Measurements from ENCODE around the gene EEF2K.

The EEF2K gene

DNA sequence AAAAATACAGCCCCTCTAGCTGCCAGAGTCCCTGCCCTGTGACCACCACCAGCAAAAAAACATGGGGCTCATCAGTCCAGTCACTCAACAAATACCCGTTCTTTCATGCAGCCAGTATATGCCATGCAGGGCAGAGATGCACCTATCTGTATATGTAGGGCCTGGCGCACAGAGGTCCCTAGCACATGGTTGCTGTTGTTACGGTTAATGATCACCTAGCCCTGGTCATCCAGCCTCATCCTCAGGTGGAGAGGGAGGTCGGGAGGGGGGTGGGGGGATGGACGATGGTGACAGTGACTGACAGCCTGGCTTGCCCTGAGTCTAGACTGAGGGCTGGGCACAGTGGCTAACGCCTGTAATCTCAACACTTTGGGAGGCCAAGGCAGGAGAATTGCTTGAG, 42.3 kb upstream of the EEF2K start:
- Histone ChIP-seq H3K36me3 (replicated peaks in 1 of 2; ENCODE audit: control insufficient read depth in 2 of 2, insufficient read depth in 2 of 2, low read length in 2 of 2) (no peaks in the 10 kb centered on the region), H3K27ac (replicated peaks; ENCODE audit: low read length) (no peak overlapping the region), H2BK120ac (ENCODE audit: low read depth, low read length) (no peak overlapping the region), H4K91ac (ENCODE audit: low read depth, low read length, poor library complexity) (no peak overlapping the region), H3K23ac (ENCODE audit: low read depth, low read length, poor library complexity) (no peak overlapping the region), H3K4me2 (ENCODE audit: insufficient read depth, low read length, poor library complexity, severe bottlenecking) (no peak overlapping the region), H2BK5ac (ENCODE audit: low read length) (no peak overlapping the region), H2AFZ (ENCODE audit: low read length) (no peak overlapping the region), H3K27me3 (ENCODE audit: control insufficient read depth in 3 of 3, insufficient read depth in 3 of 3, low read depth in 1 of 3, low read length in 3 of 3) (peaks cover 0 to 50% (median 19%) of the 10 kb centered on the region in 3 experiments), H4K8ac (ENCODE audit: low read depth, low read length) (no peak overlapping the region), H3K9ac (ENCODE audit: low read depth, low read length, poor library complexity) (no peak overlapping the region), H3K14ac (ENCODE audit: low read length) (no peak overlapping the region), H3K4me3 (ENCODE audit: low read length in 2 of 2) (peak overlapping the region in 1 of 2 donors; percentile 28), H3K79me1 (ENCODE audit: low read depth, low read length) (no peaks in the 10 kb centered on the region), H3K4me1 (ENCODE audit: control insufficient read depth in 2 of 2, insufficient read depth in 1 of 2, low read depth in 1 of 2, low read length in 2 of 2) (peaks cover 0 to 2% of the 10 kb centered on the region in 2 donors), H3K4ac (ENCODE audit: low read length) (no peak overlapping the region), H3K9me3 (replicated peaks in 1 of 2; ENCODE audit: control insufficient read depth in 2 of 2, insufficient read depth in 1 of 2, low read depth in 1 of 2, low read length in 2 of 2) (peaks cover 0 to 2% of the 10 kb centered on the region in 2 donors), H2BK15ac (ENCODE audit: low read length) (no peak overlapping the region), H3K18ac (ENCODE audit: low read length) (no peak overlapping the region), H2BK12ac (ENCODE audit: low read length) (no peak overlapping the region), H2AK5ac (ENCODE audit: low read depth, low read length) (no peak overlapping the region)
- WGBS, 2 donors (ENCODE audit: extremely low coverage in 2 of 2, insufficient read length in 2 of 2, insufficient replicate concordance in 1 of 2): no CpG with 5 or more reads among the region's 6 CpGs
- DNase-seq (ENCODE audit: low spot score): no peak

DNA sequence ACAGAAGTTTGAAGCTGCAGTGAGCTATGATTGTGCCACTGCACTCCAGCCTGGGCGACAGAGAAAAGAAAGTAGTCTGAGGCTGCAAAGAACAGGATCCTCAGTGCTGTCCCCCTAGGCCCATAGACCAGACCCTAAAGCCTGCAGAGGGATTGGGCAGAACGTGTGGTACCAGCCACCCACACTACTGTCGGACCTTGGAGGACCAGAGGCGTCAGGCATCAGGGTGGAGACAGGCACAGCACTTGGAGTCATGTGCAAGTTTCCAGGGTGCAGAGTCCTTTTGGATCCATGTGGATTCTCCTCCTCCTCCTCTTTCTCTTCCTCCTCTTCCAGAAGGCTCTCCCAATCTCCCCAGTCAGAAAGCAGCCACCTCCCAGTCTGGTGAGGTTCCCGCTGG, 41.6 kb upstream of the EEF2K start:
- Histone ChIP-seq H3K27ac (replicated peaks; ENCODE audit: low read length) (no peak overlapping the region), H3K14ac (ENCODE audit: low read length) (no peak overlapping the region), H3K4ac (ENCODE audit: low read length) (no peak overlapping the region), H3K4me2 (ENCODE audit: insufficient read depth, low read length, poor library complexity, severe bottlenecking) (no peak overlapping the region), H3K18ac (ENCODE audit: low read length) (no peak overlapping the region), H3K23ac (ENCODE audit: low read depth, low read length, poor library complexity) (no peak overlapping the region), H3K9ac (ENCODE audit: low read depth, low read length, poor library complexity) (no peak overlapping the region), H4K91ac (ENCODE audit: low read depth, low read length, poor library complexity) (no peak overlapping the region), H3K4me1 (ENCODE audit: control insufficient read depth in 2 of 2, insufficient read depth in 1 of 2, low read depth in 1 of 2, low read length in 2 of 2) (peaks cover 0 to 2% of the 10 kb centered on the region in 2 donors), H2BK5ac (ENCODE audit: low read length) (no peak overlapping the region), H3K27me3 (ENCODE audit: control insufficient read depth in 3 of 3, insufficient read depth in 3 of 3, low read depth in 1 of 3, low read length in 3 of 3) (peaks cover 0 to 50% (median 19%) of the 10 kb centered on the region in 3 experiments), H3K79me1 (ENCODE audit: low read depth, low read length) (no peaks in the 10 kb centered on the region), H4K8ac (ENCODE audit: low read depth, low read length) (no peak overlapping the region), H2BK12ac (ENCODE audit: low read length) (no peak overlapping the region), H2AK5ac (ENCODE audit: low read depth, low read length) (no peak overlapping the region), H2BK15ac (ENCODE audit: low read length) (no peak overlapping the region), H3K9me3 (replicated peaks in 1 of 2; ENCODE audit: control insufficient read depth in 2 of 2, insufficient read depth in 1 of 2, low read depth in 1 of 2, low read length in 2 of 2) (peaks cover 0 to 2% of the 10 kb centered on the region in 2 donors), H2BK120ac (ENCODE audit: low read depth, low read length) (no peak overlapping the region), H2AFZ (ENCODE audit: low read length) (no peak overlapping the region), H3K4me3 (ENCODE audit: low read length in 2 of 2) (no peak overlapping the region), H3K36me3 (replicated peaks in 1 of 2; ENCODE audit: control insufficient read depth in 2 of 2, insufficient read depth in 2 of 2, low read length in 2 of 2) (no peaks in the 10 kb centered on the region)
- no CpG with 5 or more reads among the region's 5 CpGs for WGBS, 2 donors (ENCODE audit: extremely low coverage in 2 of 2, insufficient read length in 2 of 2, insufficient replicate concordance in 1 of 2)
- DNase-seq (ENCODE audit: low spot score): no peak

DNA sequence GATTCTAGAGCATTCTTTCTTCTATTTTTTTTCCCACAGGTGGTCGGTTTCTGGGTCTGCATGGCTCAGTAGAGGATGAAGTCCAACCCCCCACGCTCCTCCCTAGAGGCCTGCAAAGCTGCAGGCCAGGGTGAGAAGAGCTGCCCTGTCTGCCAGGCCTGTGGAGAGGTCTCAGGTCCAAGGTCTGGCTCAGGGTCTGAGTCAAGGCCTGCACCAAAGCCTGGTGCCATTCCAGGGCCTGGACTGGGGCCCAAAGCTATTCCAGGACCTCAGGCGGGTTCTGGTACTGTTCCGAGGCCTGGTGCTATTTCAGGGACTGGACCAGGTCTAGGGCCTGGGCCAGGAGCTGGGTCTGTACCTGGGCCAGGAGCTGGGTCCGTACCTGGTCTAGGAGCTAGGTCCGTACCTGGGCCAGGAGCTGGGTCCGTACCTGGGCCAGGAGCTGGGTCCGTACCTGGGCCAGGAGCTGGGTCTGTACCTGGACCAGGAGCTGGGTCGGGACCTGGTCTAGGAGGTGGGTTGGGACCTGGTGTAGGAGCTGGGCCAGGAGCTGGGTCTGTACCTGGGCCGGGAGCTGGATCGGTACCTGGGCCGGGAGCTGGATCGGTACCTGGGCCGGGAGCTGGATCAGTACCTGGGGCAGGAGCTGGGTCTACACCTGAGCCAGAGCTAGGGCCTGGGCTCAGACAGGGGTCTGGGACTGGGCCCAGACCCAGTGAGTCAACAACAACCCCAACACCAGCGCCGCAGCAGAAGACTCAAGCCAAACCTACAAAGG, 40.4 kb upstream of the EEF2K start:
- Histone ChIP-seq H2AFZ (ENCODE audit: low read length) (no peak overlapping the region), H3K36me3 (replicated peaks in 1 of 2; ENCODE audit: control insufficient read depth in 2 of 2, insufficient read depth in 2 of 2, low read length in 2 of 2) (no peaks in the 10 kb centered on the region), H3K27ac (replicated peaks; ENCODE audit: low read length) (no peak overlapping the region), H2BK15ac (ENCODE audit: low read length) (no peak overlapping the region), H4K8ac (ENCODE audit: low read depth, low read length) (no peak overlapping the region), H3K9me3 (replicated peaks in 1 of 2; ENCODE audit: control insufficient read depth in 2 of 2, insufficient read depth in 1 of 2, low read depth in 1 of 2, low read length in 2 of 2) (peaks cover 0 to 2% of the 10 kb centered on the region in 2 donors), H3K27me3 (ENCODE audit: control insufficient read depth in 3 of 3, insufficient read depth in 3 of 3, low read depth in 1 of 3, low read length in 3 of 3) (peaks cover 0 to 38% (median 17%) of the 10 kb centered on the region in 3 experiments), H3K23ac (ENCODE audit: low read depth, low read length, poor library complexity) (no peak overlapping the region), H2BK5ac (ENCODE audit: low read length) (no peak overlapping the region), H3K4me3 (ENCODE audit: low read length in 2 of 2) (peak overlapping the region in 1 of 2 donors; percentile 50), H3K79me1 (ENCODE audit: low read depth, low read length) (no peaks in the 10 kb centered on the region), H3K14ac (ENCODE audit: low read length) (no peak overlapping the region), H2AK5ac (ENCODE audit: low read depth, low read length) (no peak overlapping the region), H3K4ac (ENCODE audit: low read length) (no peak overlapping the region), H3K9ac (ENCODE audit: low read depth, low read length, poor library complexity) (no peak overlapping the region), H2BK120ac (ENCODE audit: low read depth, low read length) (no peak overlapping the region), H2BK12ac (ENCODE audit: low read length) (no peak overlapping the region), H3K4me2 (ENCODE audit: insufficient read depth, low read length, poor library complexity, severe bottlenecking) (no peak overlapping the region), H3K4me1 (ENCODE audit: control insufficient read depth in 2 of 2, insufficient read depth in 1 of 2, low read depth in 1 of 2, low read length in 2 of 2) (peaks cover 0 to 2% of the 10 kb centered on the region in 2 donors), H4K91ac (ENCODE audit: low read depth, low read length, poor library complexity) (no peak overlapping the region), H3K18ac (ENCODE audit: low read length) (no peak overlapping the region)
- no peak for DNase-seq (ENCODE audit: low spot score)
- WGBS, 2 donors (ENCODE audit: extremely low coverage in 2 of 2, insufficient read length in 2 of 2, insufficient replicate concordance in 1 of 2): no CpG with 5 or more reads among the region's 16 CpGs

DNA sequence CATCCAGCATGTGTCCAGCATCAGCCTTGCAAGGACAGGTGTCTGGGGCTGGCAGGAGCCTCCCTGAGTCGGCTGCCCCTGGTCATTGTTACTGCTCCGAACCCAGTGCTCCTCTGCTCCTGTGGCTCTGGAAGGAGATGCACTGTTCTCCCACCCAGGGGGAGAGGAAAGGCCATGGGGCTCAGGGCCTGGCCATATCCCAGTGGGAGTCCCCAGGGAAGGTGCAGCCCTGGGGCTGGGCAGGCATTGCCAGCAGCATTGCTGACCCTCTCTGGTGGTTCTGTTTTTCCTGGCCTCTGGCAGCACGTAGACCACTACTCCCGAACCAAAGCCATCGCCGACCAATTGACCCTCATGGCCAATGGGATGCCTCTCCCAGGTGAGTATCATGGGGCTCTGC, 34.1 kb upstream of the EEF2K start:
- Histone ChIP-seq H3K18ac (ENCODE audit: low read length) (no peak overlapping the region), H3K36me3 (replicated peaks in 1 of 2; ENCODE audit: control insufficient read depth in 2 of 2, insufficient read depth in 2 of 2, low read length in 2 of 2) (no peaks in the 10 kb centered on the region), H2AK5ac (ENCODE audit: low read depth, low read length) (no peak overlapping the region), H3K4me1 (ENCODE audit: control insufficient read depth in 2 of 2, insufficient read depth in 1 of 2, low read depth in 1 of 2, low read length in 2 of 2) (no peaks in the 10 kb centered on the region), H2AFZ (ENCODE audit: low read length) (no peak overlapping the region), H4K8ac (ENCODE audit: low read depth, low read length) (no peak overlapping the region), H3K9me3 (replicated peaks in 1 of 2; ENCODE audit: control insufficient read depth in 2 of 2, insufficient read depth in 1 of 2, low read depth in 1 of 2, low read length in 2 of 2) (no peaks in the 10 kb centered on the region), H3K4ac (ENCODE audit: low read length) (no peak overlapping the region), H3K9ac (ENCODE audit: low read depth, low read length, poor library complexity) (no peak overlapping the region), H2BK5ac (ENCODE audit: low read length) (no peak overlapping the region), H3K27ac (replicated peaks; ENCODE audit: low read length) (no peak overlapping the region), H2BK120ac (ENCODE audit: low read depth, low read length) (no peak overlapping the region), H3K79me1 (ENCODE audit: low read depth, low read length) (no peaks in the 10 kb centered on the region), H2BK12ac (ENCODE audit: low read length) (peak overlapping the region; percentile 25), H3K23ac (ENCODE audit: low read depth, low read length, poor library complexity) (no peak overlapping the region), H4K91ac (ENCODE audit: low read depth, low read length, poor library complexity) (no peak overlapping the region), H3K4me2 (ENCODE audit: insufficient read depth, low read length, poor library complexity, severe bottlenecking) (no peak overlapping the region), H2BK15ac (ENCODE audit: low read length) (no peak overlapping the region), H3K4me3 (ENCODE audit: low read length in 2 of 2) (no peak overlapping the region), H3K27me3 (ENCODE audit: control insufficient read depth in 3 of 3, insufficient read depth in 3 of 3, low read depth in 1 of 3, low read length in 3 of 3) (peaks cover 0 to 2% (median 0%) of the 10 kb centered on the region in 3 experiments), H3K14ac (ENCODE audit: low read length) (no peak overlapping the region)
- no CpG with 5 or more reads among the region's 6 CpGs for WGBS, 2 donors (ENCODE audit: extremely low coverage in 2 of 2, insufficient read length in 2 of 2, insufficient replicate concordance in 1 of 2)
- DNase-seq (ENCODE audit: low spot score): no peak
